H1 (cell line): ENCODE data around the gene SMYD3. TPM values are rescaled to one million over a fixed set of nuclear protein-coding genes. Genes with fewer than 3 reads are reported as not detected.

ENCODE experiments used
- CTCF ChIA-PET: fragments of 300-600 bp; sonication (Branson Sonifier 250); formaldehyde crosslinking; loops from one replicate; lab custom pipeline; 2021; ENCODE audit not compliant: partially characterized antibody; lab: Charles Lee
- POLR2A ChIA-PET: fragments of 300-600 bp; sonication (Branson Sonifier 250); formaldehyde crosslinking; loops from one replicate; lab custom pipeline; 2021; ENCODE audit warnings: inconsistent platforms; ENCODE audit not compliant: partially characterized antibody; lab: Charles Lee
- DNase-seq, 2 experiments: peaks; one replicate each; pipeline versions ENCODE4 v3.0.0 to v3.0.0-alpha.2; 2010 to 2022; ENCODE audit warnings: low spot score in 2 of 2, low read depth in 1 of 2, mixed read lengths in 1 of 2
- FAIRE-seq: peaks from 2 replicates; lab custom pipeline; 2011; peaks lifted over from hg19 to GRCh38; lab: Jason Lieb, UNC
- H2AFZ ChIP-seq: 2 replicates; pipeline ENCODE4 v1.8.1; 2012; ENCODE audit warnings: low read length, inconsistent platforms
- H2AK5ac ChIP-seq: 2 replicates; pipeline ENCODE4 v1.6.1; 2013; ENCODE audit warnings: low read depth, low read length
- H2BK120ac ChIP-seq: replicated peaks from 2 replicates; pipeline ENCODE3; 2013; ENCODE audit warnings: low read depth, low read length, inconsistent platforms
- H2BK12ac ChIP-seq: 2 replicates; pipeline ENCODE4 v1.6.1; 2013; ENCODE audit warnings: low read depth, low read length
- H2BK15ac ChIP-seq: 2 replicates; pipeline ENCODE4 v1.6.1; 2013; ENCODE audit warnings: low read length
- H2BK20ac ChIP-seq: 2 replicates; pipeline ENCODE4 v1.6.1; 2013; ENCODE audit warnings: low read length
- H2BK5ac ChIP-seq: 2 replicates; pipeline ENCODE4 v1.6.1; 2013; ENCODE audit warnings: low read depth, low read length
- H3K14ac ChIP-seq: 2 replicates; pipeline ENCODE4 v1.6.1; 2013; ENCODE audit warnings: inconsistent platforms; ENCODE audit not compliant: insufficient read length
- H3K18ac ChIP-seq: 2 replicates; pipeline ENCODE4 v1.6.1; 2013; ENCODE audit warnings: low read length; ENCODE audit errors: extremely low read depth
- H3K23ac ChIP-seq: 2 replicates; pipeline ENCODE4 v1.6.1; 2013; ENCODE audit warnings: inconsistent platforms; ENCODE audit not compliant: insufficient read length
- H3K23me2 ChIP-seq: 2 replicates; pipeline ENCODE4 v1.6.1; 2013; ENCODE audit warnings: low read depth, low read length
- H3K27ac ChIP-seq: 2 replicates; pipeline ENCODE4 v1.6.1; 2011; ENCODE audit warnings: low read depth, low read length, inconsistent platforms
- H3K27me3 ChIP-seq, 4 experiments: replicated peaks in 1 of 4; 1 replicate in 1 of 4; 2 replicates in 3 of 4; pipeline versions ENCODE4 v1.6.1 to v1.8.1; 2011 to 2013; ENCODE audit warnings: low read length in 3 of 4, mild to moderate bottlenecking in 3 of 4, inconsistent platforms in 2 of 4, mixed read lengths in 2 of 4, moderate library complexity in 1 of 4; ENCODE audit not compliant: control insufficient read depth in 3 of 4, insufficient read depth in 3 of 4; ENCODE audit errors: extremely low read depth in 1 of 4
- H3K36me3 ChIP-seq, 4 experiments: 2 replicates each; pipeline versions ENCODE4 v1.6.1 to v1.8.1; 2011 to 2013; ENCODE audit warnings: mild to moderate bottlenecking in 4 of 4, low read length in 3 of 4, moderate library complexity in 2 of 4, control low read depth in 1 of 4, inconsistent platforms in 1 of 4; ENCODE audit not compliant: insufficient read depth in 4 of 4, control insufficient read depth in 2 of 4
- H3K4ac ChIP-seq: replicated peaks from 2 replicates; pipeline ENCODE3; 2013; ENCODE audit warnings: low read length, low read depth, mixed read lengths, inconsistent platforms; ENCODE audit not compliant: insufficient read length
- H3K4me1 ChIP-seq, 4 experiments: replicated peaks in 1 of 4; 1 replicate in 1 of 4; 2 replicates in 3 of 4; pipeline versions ENCODE4 v1.6.1 to v1.8.1; 2011 to 2013; ENCODE audit warnings: low read length in 3 of 4, inconsistent platforms in 2 of 4, mixed read lengths in 1 of 4; ENCODE audit not compliant: insufficient read depth in 4 of 4, control insufficient read depth in 3 of 4
- H3K4me2 ChIP-seq, 2 experiments: 2 replicates each; pipeline versions ENCODE4 v1.6.1 to v1.8.1; 2011 to 2013; ENCODE audit warnings: low read depth in 2 of 2, low read length in 2 of 2, control low read depth in 1 of 2, inconsistent platforms in 1 of 2, mild to moderate bottlenecking in 1 of 2; ENCODE audit not compliant: insufficient read depth in 1 of 2
- H3K4me3 ChIP-seq, 4 experiments: fragments of 200-600, 300-600 bp in 1 of 4; sonication (generic), shearing (Covaris generic), sonication (Bioruptor Twin) in 1 of 4; 2 replicates each; pipeline versions ENCODE4 v1.5.1 to v1.8.1; 2011 to 2016; ENCODE audit warnings: low read length in 4 of 4, low read depth in 3 of 4, control low read depth in 2 of 4, inconsistent platforms in 2 of 4, mild to moderate bottlenecking in 2 of 4, mixed read lengths in 1 of 4, moderate library complexity in 1 of 4; ENCODE audit not compliant: insufficient read depth in 2 of 4; ENCODE audit errors: extremely low read depth in 1 of 4
- H3K56ac ChIP-seq: replicated peaks from 2 replicates; pipeline ENCODE3; 2013; ENCODE audit warnings: low read depth, mild to moderate bottlenecking, mixed read lengths, low read length, inconsistent platforms; ENCODE audit not compliant: insufficient read length
- H3K79me1 ChIP-seq: 2 replicates; pipeline ENCODE4 v1.6.1; 2013; ENCODE audit warnings: low read depth, low read length, control low read depth
- H3K79me2 ChIP-seq, 2 experiments: 2 replicates each; pipeline versions ENCODE4 v1.6.1 to v1.8.1; 2012 to 2013; ENCODE audit warnings: low read length in 2 of 2, mild to moderate bottlenecking in 2 of 2, inconsistent platforms in 1 of 2; ENCODE audit not compliant: insufficient read depth in 2 of 2, control insufficient read depth in 1 of 2
- H3K9ac ChIP-seq, 4 experiments: replicated peaks in 1 of 4; 1 replicate in 1 of 4; 2 replicates in 3 of 4; pipeline versions ENCODE4 v1.6.1 to v1.8.1; 2011 to 2013; ENCODE audit warnings: low read depth in 3 of 4, low read length in 3 of 4, control low read depth in 2 of 4, mild to moderate bottlenecking in 2 of 4, moderate library complexity in 2 of 4, inconsistent platforms in 1 of 4; ENCODE audit errors: extremely low read depth in 1 of 4
- H3K9me3 ChIP-seq, 2 experiments: 2 replicates each; pipeline versions ENCODE4 v1.6.1 to v1.8.1; 2012 to 2013; ENCODE audit warnings: mild to moderate bottlenecking in 2 of 2, moderate library complexity in 2 of 2, control low read depth in 1 of 2, inconsistent platforms in 1 of 2, low read depth in 1 of 2, low read length in 1 of 2, mixed read lengths in 1 of 2; ENCODE audit not compliant: insufficient read depth in 2 of 2
- H4K20me1 ChIP-seq, 2 experiments: replicated peaks in 1 of 2; 2 replicates each; pipeline versions ENCODE3 to v1.8.1; 2011 to 2013; ENCODE audit warnings: inconsistent platforms in 2 of 2, low read length in 2 of 2, mild to moderate bottlenecking in 1 of 2; ENCODE audit not compliant: insufficient read depth in 2 of 2, control insufficient read depth in 1 of 2
- H4K5ac ChIP-seq: 2 replicates; pipeline ENCODE4 v1.6.1; 2013; ENCODE audit warnings: low read length, low read depth, mixed read lengths, inconsistent platforms; ENCODE audit not compliant: insufficient read length
- H4K8ac ChIP-seq: 2 replicates; pipeline ENCODE4 v1.8.0; 2013; ENCODE audit warnings: mild to moderate bottlenecking, moderate library complexity, low read length, inconsistent platforms; ENCODE audit not compliant: insufficient read depth; ENCODE audit errors: extremely low read depth
- H4K91ac ChIP-seq: replicated peaks from 2 replicates; pipeline ENCODE3; 2013; ENCODE audit warnings: low read length, mixed read lengths, inconsistent platforms; ENCODE audit not compliant: insufficient read length
- ASH2L ChIP-seq: fragments of 200-600, 300-600 bp; sonication (generic); IDR thresholded peaks from one replicate; pipeline ENCODE4 v1.7.1; 2017; ENCODE audit warnings: low read length
- CTBP2 ChIP-seq: IDR thresholded peaks from 2 replicates; pipeline ENCODE4 v1.7.0; 2011; ENCODE audit warnings: borderline replicate concordance, mild to moderate bottlenecking, moderate library complexity, mixed read lengths, low read length; ENCODE audit not compliant: insufficient read depth, insufficient read length
- KDM5A ChIP-seq: fragments of 200-600 bp; IDR thresholded peaks from 2 replicates; pipeline ENCODE4 v1.7.1; 2012; ENCODE audit warnings: mild to moderate bottlenecking, low read length, inconsistent platforms, mixed read lengths
- MAFK ChIP-seq: IDR thresholded peaks from 2 replicates; pipeline ENCODE4 v1.6.1; 2012; ENCODE audit warnings: low read depth, mild to moderate bottlenecking, improper control_type of control experiment, low read length
- RAD21 ChIP-seq, 2 experiments: IDR thresholded peaks in 1 of 2; conservative IDR thresholded peaks in 1 of 2; 2 replicates each; pipeline ENCODE4 v1.6.1; 2011; ENCODE audit warnings: low read depth in 2 of 2, low read length in 2 of 2, improper control_type of control experiment in 1 of 2, inconsistent platforms in 1 of 2, mild to moderate bottlenecking in 1 of 2, moderate library complexity in 1 of 2
- RNF2 ChIP-seq: fragments of 200-900, 300-1000 bp; sonication (generic); IDR thresholded peaks from 2 replicates; pipeline ENCODE4 v1.7.1; 2016; ENCODE audit warnings: borderline replicate concordance, low read depth, mild to moderate bottlenecking, antibody characterized with exemption, low read length; ENCODE audit not compliant: poor library complexity, severe bottlenecking; ENCODE audit errors: missing control alignments
- RXRA ChIP-seq: IDR thresholded peaks from 2 replicates; pipeline ENCODE4 v1.6.1; 2011; ENCODE audit warnings: low read depth, mild to moderate bottlenecking, low read length, moderate library complexity; ENCODE audit not compliant: insufficient read depth
- TCF12 ChIP-seq: IDR thresholded peaks from 2 replicates; pipeline ENCODE4 v1.6.1; 2011; ENCODE audit warnings: low read depth, mild to moderate bottlenecking, low read length
- WGBS, 2 experiments: shearing (Covaris generic) in 1 of 2; methylation state at CpG; one replicate each; pipeline versions ENCODE4 v1.1.6 to v1.1.7; 2013 to 2015; ENCODE audit warnings: low lambda C conversion rate in 2 of 2, mixed read lengths in 2 of 2, inconsistent platforms in 1 of 2, low coverage in 1 of 2, missing lambda C conversion rate in 1 of 2; ENCODE audit not compliant: insufficient replicate concordance in 2 of 2, insufficient coverage in 1 of 2, insufficient read length in 1 of 2; ENCODE audit errors: extremely low coverage in 1 of 2, missing lambda C conversion rate in 1 of 2; 5-methylcytosine and 5-hydroxymethylcytosine counted together
- polyA plus RNA-seq, 7 experiments: library from polyadenylated mRNA; depleted of rRNA in 3 of 7; stranded (reverse) in 5 of 7; unstranded in 2 of 7; fragments of >200 nt in 5 of 7; fragments of 200-250 nt in 2 of 7; gene quantifications; 1 replicate in 5 of 7; 2 replicates in 1 of 7; 4 replicates in 1 of 7; pipeline versions ENCODE4 v1.2.1 to v1.2.3, GENCODE V29; 2011 to 2013; ENCODE audit warnings: missing spikeins in 2 of 7, mixed read lengths in 2 of 7
- total RNA-seq: library from RNA; stranded (reverse); fragmentation: NEBNext Ultra II Directional; extraction: Animal tissue kit (Norgen Biotek cat#: 25700); gene quantifications from 2 replicates; pipeline ENCODE4 v1.2.1, GENCODE V29; 2021

Gene SMYD3
- total and polyA plus RNA-seq, 2 of the 8 experiments (the other 6 are each of a cell fraction or from before 2014, with no cell fraction given) = 17.3 to 25.4 TPM

- H2BK15ac ChIP-seq = no peak overlapping the region
- H3K23me2 ChIP-seq = no peaks in the 10 kb centered on the region
- H2BK20ac ChIP-seq = no peak overlapping the region
- H3K79me1 ChIP-seq = no peaks in the 10 kb centered on the region
- H2BK120ac ChIP-seq = no peak overlapping the region
- no peak overlapping the region for H3K18ac ChIP-seq
- H2AFZ ChIP-seq = no peak overlapping the region
- H2AK5ac ChIP-seq = no peak overlapping the region
- H4K91ac ChIP-seq = no peak overlapping the region
- no peaks in the 10 kb centered on the region for H3K79me2 ChIP-seq
- H4K5ac ChIP-seq = no peak overlapping the region
- H3K27ac ChIP-seq = no peak overlapping the region
- POLR2A ChIA-PET = no interaction called here
- H2BK5ac ChIP-seq = no peak overlapping the region
- H3K4me2 ChIP-seq = no peak overlapping the region
- H3K4me1 ChIP-seq = no peaks in the 10 kb centered on the region
- CTCF ChIA-PET = interaction anchor here (1.0 to 1.3 kb wide), 2 partner anchors 8 to 11 kb away, joined by 3 to 4 read pairs; no protein-coding TSS in a partner anchor
- H4K20me1 ChIP-seq = no peaks in the 10 kb centered on the region
- WGBS, 2 experiments = 93% methylated on average over 4 of the region's 4 CpGs; no CpG with 5 or more reads in 1 of the 2 experiments
- H2BK12ac ChIP-seq = no peak overlapping the region
- no peak overlapping the region for H3K23ac ChIP-seq
- no peaks in the 10 kb centered on the region for H3K9me3 ChIP-seq
- H3K4me3 ChIP-seq = no peak overlapping the region
- no peak for DNase-seq
- H4K8ac ChIP-seq = no peak overlapping the region
- H3K14ac ChIP-seq = no peak overlapping the region
- no peak for FAIRE-seq
- H3K56ac ChIP-seq = no peak overlapping the region
- no peak overlapping the region for H3K9ac ChIP-seq
- no peaks in the 10 kb centered on the region for H3K36me3 ChIP-seq
- no peaks in the 10 kb centered on the region for H3K27me3 ChIP-seq
- H3K4ac ChIP-seq = no peak overlapping the region
- TF ChIP-seq MAFK (no peak), KDM5A (no peak), RAD21 (IDR thresholded peaks at IDR 0.05 in 1 of 2, conservative IDR thresholded peaks at IDR 0.05 in 1 of 2; ENCODE audit: low read depth in 2 of 2, low read length in 2 of 2) (no peak), CTBP2 (no peak), RXRA (no peak), TCF12 (no peak), RNF2 (no peak), ASH2L (no peak)
Measured at GRCh38 chr1:245776139-245776538, 730.9 kb downstream of the SMYD3 start.
